Vagina (tissue), 2 donors: ENCODE data around the gene KMT2A. TPM values are rescaled to one million over a fixed set of nuclear protein-coding genes. Genes with fewer than 3 reads are reported as not detected.

Source experiments
- DNase-seq, 2 donors: peaks; one replicate each; pipeline ENCODE4 v3.0.0-alpha.2; 2017; ENCODE audit errors: extremely low spot score in 2 of 2
- H3K27ac ChIP-seq: fragments of 200-600 bp; sonication (generic); one replicate; pipeline ENCODE4 v1.5.1; 2019
- H3K27me3 ChIP-seq: fragments of 200-600 bp; sonication (generic); one replicate; pipeline ENCODE4 v1.5.1; 2019
- H3K36me3 ChIP-seq, 2 donors: fragments of 200-600 bp; sonication (generic); one replicate each; pipeline ENCODE4 v1.5.1; 2017 to 2019
- H3K4me1 ChIP-seq: fragments of 200-600 bp; sonication (generic); one replicate; pipeline ENCODE4 v1.5.1; 2019
- H3K4me3 ChIP-seq, 2 donors: fragments of 200-600 bp; sonication (generic); 1 replicate in 1 of 2; 2 replicates in 1 of 2; pipeline ENCODE4 v1.5.1; 2016 to 2019
- H3K9me3 ChIP-seq: fragments of 200-600 bp; sonication (generic); one replicate; pipeline ENCODE4 v1.5.1; 2019
- POLR2A ChIP-seq, 2 donors: fragments of 450-650 bp; IDR thresholded peaks; one replicate each; pipeline ENCODE4 v1.6.1; 2017; ENCODE audit warnings: antibody characterized with exemption in 2 of 2, mild to moderate bottlenecking in 2 of 2, moderate library complexity in 2 of 2
- POLR2AphosphoS5 ChIP-seq, 2 donors: sonication (generic); formaldehyde crosslinking; IDR thresholded peaks; one replicate each; pipeline ENCODE4 v1.9.0; 2017; ENCODE audit warnings: antibody characterized with exemption in 2 of 2, mild to moderate bottlenecking in 2 of 2, low read depth in 1 of 2; ENCODE audit not compliant: insufficient read depth in 1 of 2
- intact Hi-C: fragments of 100-400 bp; cut with DNase I; formaldehyde crosslinking; loops from one replicate; pipeline ENCODE4 v1.15.1; 2023
- total RNA-seq: library from RNA; depleted of rRNA; stranded (reverse); fragments of >200 nt; gene quantifications from one replicate; pipeline ENCODE4 v1.2.3, GENCODE V29; 2016
- TF ChIP-seq, protein P1 (sequence below), 3 experiments: fragments of 450-650 bp in 2 of 3; fragments of 200-600 bp in 1 of 3; sonication (generic) in 1 of 3; IDR thresholded peaks; one replicate each; pipeline ENCODE4 v1.5.1; 2017 to 2019; ENCODE audit warnings: antibody characterized with exemption in 3 of 3, mild to moderate bottlenecking in 2 of 3, moderate library complexity in 2 of 3

The KMT2A gene
- total RNA-seq, 1 donor from 2014 or later = 72.7 TPM

DNA sequence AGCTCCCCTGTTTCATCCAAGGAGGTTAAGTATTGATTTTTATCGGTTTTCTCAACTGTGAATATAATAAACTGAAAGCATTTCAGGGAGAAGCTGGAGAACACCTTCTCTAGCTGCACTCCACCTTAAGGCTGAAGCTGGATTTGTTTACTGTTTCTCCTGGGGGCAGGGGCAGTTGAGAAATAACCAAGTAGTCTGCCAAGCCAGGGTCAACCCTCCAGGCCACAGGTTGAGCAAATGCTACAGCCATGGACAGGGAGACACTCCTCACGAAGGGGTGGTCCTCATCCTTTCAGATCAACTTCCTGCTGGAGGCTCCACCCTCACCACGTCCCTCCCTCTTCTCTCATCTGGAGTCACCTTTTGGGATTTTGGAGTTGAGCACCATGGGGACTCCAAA, 90.8 kb downstream of the KMT2A start, which contains the start of gene TTC36:
Gene TTC36 (plus strand): TSS at position 366 of the 400 bp plus-strand sequence. CDS start 21 bp downstream, at position 387.
- intact Hi-C loops = no loop called here
- no peak for DNase-seq
- H3K9me3 ChIP-seq = no peaks in the 10 kb centered on the region
- H3K4me3 ChIP-seq = no peak within 1 kb of the TSS
- no peaks in the 10 kb centered on the region for H3K27me3 ChIP-seq
- peaks cover 0 to 7% of the 10 kb centered on the region in 2 donors for H3K36me3 ChIP-seq
- H3K27ac ChIP-seq = no peak within 1 kb of the TSS
- peaks cover 32% of the 10 kb centered on the region for H3K4me1 ChIP-seq
- TF ChIP-seq POLR2A (IDR thresholded peaks at IDR 0.05) (no peak), POLR2AphosphoS5 (IDR thresholded peaks at IDR 0.05; ENCODE audit: insufficient read depth in 1 of 2, low read depth in 1 of 2) (no peak)
- TF ChIP-seq, protein P1, sequence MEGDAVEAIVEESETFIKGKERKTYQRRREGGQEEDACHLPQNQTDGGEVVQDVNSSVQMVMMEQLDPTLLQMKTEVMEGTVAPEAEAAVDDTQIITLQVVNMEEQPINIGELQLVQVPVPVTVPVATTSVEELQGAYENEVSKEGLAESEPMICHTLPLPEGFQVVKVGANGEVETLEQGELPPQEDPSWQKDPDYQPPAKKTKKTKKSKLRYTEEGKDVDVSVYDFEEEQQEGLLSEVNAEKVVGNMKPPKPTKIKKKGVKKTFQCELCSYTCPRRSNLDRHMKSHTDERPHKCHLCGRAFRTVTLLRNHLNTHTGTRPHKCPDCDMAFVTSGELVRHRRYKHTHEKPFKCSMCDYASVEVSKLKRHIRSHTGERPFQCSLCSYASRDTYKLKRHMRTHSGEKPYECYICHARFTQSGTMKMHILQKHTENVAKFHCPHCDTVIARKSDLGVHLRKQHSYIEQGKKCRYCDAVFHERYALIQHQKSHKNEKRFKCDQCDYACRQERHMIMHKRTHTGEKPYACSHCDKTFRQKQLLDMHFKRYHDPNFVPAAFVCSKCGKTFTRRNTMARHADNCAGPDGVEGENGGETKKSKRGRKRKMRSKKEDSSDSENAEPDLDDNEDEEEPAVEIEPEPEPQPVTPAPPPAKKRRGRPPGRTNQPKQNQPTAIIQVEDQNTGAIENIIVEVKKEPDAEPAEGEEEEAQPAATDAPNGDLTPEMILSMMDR (IDR thresholded peaks at IDR 0.05) = no peak

DNA sequence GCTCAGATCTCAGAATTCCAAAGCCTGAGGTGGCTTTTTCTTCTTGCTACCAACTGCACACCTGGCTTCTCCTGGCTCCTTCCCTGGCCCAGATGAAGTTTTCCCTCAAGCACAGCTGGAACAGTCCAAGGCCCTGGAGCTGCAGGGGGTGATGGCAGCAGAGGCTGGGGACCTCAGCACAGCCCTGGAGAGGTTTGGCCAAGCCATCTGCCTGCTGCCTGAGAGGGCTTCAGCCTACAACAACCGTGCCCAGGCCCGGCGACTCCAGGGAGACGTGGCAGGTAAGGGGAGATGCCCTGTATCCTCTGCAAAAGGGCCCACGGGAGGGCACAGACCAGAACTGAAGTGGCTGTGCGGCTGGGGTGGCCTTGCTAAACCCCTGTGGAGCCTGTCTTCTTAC, 92.2 kb downstream of the KMT2A start:
- H3K36me3 ChIP-seq = no peaks in the 10 kb centered on the region
- no peak for TF ChIP-seq POLR2A (IDR thresholded peaks at IDR 0.05)
- TF ChIP-seq, protein P1 (IDR thresholded peaks at IDR 0.05) = no peak
- TF ChIP-seq POLR2AphosphoS5 (IDR thresholded peaks at IDR 0.05; ENCODE audit: insufficient read depth in 1 of 2, low read depth in 1 of 2) = no peak
- H3K4me1 ChIP-seq = peaks cover 34% of the 10 kb centered on the region
- no peaks in the 10 kb centered on the region for H3K9me3 ChIP-seq
- intact Hi-C loops = no loop called here
- H3K27me3 ChIP-seq = no peaks in the 10 kb centered on the region
- H3K27ac ChIP-seq = no peak overlapping the region
- no peak overlapping the region for H3K4me3 ChIP-seq
- no peak for DNase-seq

DNA sequence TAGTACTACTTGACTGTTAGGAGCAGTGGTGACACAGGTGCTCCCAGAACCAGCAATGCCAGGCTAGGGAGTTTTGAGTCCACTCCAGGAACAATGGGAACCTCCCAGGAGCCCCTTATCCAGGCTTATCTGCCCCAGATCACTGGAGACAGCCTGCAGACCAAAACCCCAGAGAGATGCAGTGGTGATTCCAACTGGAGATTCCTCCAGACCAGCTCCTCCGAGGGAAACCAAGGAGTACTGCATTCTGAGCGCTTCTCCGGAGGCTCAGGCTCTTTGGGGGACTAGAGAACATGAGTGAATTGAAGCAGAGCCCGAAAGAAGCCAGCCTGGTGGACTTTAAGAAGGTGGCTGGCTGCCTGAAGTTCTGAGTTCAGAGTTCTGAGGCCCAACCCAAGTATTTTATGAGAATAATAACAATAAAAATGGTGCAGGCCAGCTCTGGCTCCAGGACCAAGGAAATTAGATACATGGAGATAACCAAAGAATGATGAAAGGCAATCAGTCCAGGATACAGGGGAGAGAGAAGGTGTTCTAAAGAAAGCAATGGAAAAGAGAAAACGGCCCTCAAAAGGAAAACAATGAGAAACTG, 93.4 kb downstream of the KMT2A start:
- Histone ChIP-seq H3K27ac (no peak overlapping the region), H3K4me1 (peaks cover 34% of the 10 kb centered on the region)
- intact Hi-C loops = no loop called here

DNA sequence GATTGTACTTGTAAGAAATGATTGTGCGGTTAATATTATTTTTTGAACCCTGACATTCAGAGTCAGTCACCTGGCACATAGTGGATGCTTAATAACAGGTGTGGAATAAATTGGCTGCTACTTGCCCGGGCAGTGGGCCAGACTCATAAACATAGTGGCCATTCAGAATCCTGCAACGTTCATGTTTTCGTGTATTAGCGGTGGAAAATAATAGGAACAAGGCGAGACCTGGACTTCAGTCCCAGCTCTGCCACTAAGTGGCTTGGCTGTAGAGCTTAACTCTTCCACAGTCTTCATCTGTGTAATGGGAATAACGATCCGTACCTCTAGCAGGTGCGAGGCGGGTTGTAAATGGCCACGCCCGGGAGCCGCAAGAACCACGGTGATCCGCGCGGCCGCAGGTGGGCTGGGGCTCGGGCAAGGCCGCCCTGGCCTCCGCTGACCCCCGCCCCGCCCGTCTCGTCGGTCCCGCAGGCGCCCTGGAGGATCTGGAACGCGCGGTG, 93.9 kb downstream of the KMT2A start:
- TF ChIP-seq, protein P1 (IDR thresholded peaks at IDR 0.05) = no peak
- TF ChIP-seq POLR2A (IDR thresholded peaks at IDR 0.05) (no peak), POLR2AphosphoS5 (IDR thresholded peaks at IDR 0.05; ENCODE audit: insufficient read depth in 1 of 2, low read depth in 1 of 2) (no peak)
- H3K27me3 ChIP-seq = no peaks in the 10 kb centered on the region
- H3K27ac ChIP-seq = peak overlapping the region; percentile 77
- intact Hi-C loops = no loop called here
- H3K36me3 ChIP-seq = no peaks in the 10 kb centered on the region
- H3K4me3 ChIP-seq = peak overlapping the region; percentile 84 to 86
- H3K9me3 ChIP-seq = no peaks in the 10 kb centered on the region
- H3K4me1 ChIP-seq = peaks cover 34% of the 10 kb centered on the region
- no peak for DNase-seq

More for the DNA sequence above, 93.4 kb downstream of the KMT2A start:
- no peaks in the 10 kb centered on the region for H3K9me3 ChIP-seq
- TF ChIP-seq POLR2AphosphoS5 (IDR thresholded peaks at IDR 0.05; ENCODE audit: insufficient read depth in 1 of 2, low read depth in 1 of 2) = no peak
- TF ChIP-seq, protein P1 (IDR thresholded peaks at IDR 0.05) = no peak
- TF ChIP-seq POLR2A (IDR thresholded peaks at IDR 0.05) = no peak
- no peaks in the 10 kb centered on the region for H3K36me3 ChIP-seq
- no peak for DNase-seq
- H3K27me3 ChIP-seq = no peaks in the 10 kb centered on the region
- peak overlapping the region; percentile 84 to 86 for H3K4me3 ChIP-seq
